Renal pelvis (tissue), 4 donors: Measurements from ENCODE around the gene GRM4. TPM values are rescaled to one million over a fixed set of nuclear protein-coding genes. Genes with fewer than 3 reads are reported as not detected.

Experiments
- DNase-seq: peaks from one replicate; pipeline ENCODE4 v3.0.0-alpha.2; 2013
- polyA plus RNA-seq, 3 donors: library from polyadenylated mRNA; unstranded; fragments of 120-200 nt; gene quantifications; one replicate each; pipeline ENCODE4 v1.2.1, GENCODE V29; 2013; ENCODE audit not compliant: insufficient read length in 3 of 3

The GRM4 gene
- polyA plus RNA-seq, 3 donors: 0.57 to 0.69 (median 0.59) TPM

DNA sequence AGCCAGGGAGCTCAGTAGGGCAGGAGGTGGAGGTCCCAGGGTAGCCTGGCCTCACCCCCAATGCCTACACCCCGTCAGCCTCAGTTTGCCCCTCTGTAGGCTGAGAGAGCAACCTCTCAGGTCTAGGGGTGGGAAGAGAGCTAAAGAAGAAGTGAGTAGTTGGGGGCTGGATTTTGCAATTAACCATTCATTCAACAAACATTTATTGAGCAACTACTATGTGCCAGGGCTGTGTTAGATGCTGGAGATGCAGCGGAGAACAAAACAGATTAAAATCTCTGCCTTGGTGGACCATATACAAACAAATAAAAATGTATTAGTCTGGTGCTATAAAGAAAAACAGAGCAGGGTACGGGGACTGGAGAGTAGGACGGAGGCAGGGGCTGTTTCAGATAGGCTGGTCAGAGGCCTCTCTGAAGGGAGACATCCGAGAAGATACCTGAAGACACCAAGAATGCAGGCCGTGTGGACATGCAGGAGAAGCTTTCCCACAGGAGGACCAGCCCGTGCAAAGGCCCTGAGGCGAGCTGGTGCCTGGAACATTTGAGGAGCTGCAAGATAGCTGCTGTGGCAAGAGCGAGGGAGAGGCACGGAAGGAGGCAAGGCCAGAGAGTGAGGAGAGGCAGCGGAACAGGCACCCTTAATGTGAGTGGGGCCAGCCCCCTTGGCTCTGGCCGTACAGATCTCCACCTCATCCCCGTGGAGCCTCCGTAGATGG lies 60.3 kb downstream of the GRM4 start:
- no peak for DNase-seq

DNA sequence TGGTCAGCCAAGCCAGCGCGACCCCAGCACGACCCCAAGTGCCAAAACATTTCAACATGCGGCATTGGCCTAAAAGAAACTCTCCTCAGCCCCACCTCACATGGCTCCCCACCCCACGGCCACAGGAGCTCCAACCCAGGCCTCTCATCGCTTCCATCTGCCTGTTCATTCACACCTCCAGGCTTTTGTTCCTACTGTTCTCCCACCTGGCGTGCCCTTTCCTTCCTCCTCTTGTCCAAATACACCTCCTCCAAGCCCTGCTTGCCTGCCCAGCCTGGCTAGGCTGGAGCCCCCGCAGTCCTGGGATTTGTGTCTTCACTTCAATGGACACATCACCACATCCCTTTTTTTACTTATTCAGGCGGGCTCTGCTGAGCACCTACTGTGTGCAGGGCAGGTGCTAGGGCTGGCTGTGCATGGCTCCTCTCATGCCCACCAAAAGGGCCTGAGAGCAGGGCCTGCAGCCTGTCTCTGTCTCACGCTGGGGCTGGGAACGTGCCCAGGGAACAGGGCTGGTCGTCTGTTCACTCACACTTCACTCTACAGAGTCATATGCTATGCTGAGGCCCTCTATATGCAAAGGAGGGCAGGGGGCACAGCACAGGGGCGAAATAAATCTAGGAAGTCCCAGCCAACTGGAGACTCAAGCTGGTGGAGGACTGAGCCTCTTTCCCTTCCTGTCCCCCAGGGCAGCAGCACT lies 61.1 kb downstream of the GRM4 start:
- no peak for DNase-seq

DNA sequence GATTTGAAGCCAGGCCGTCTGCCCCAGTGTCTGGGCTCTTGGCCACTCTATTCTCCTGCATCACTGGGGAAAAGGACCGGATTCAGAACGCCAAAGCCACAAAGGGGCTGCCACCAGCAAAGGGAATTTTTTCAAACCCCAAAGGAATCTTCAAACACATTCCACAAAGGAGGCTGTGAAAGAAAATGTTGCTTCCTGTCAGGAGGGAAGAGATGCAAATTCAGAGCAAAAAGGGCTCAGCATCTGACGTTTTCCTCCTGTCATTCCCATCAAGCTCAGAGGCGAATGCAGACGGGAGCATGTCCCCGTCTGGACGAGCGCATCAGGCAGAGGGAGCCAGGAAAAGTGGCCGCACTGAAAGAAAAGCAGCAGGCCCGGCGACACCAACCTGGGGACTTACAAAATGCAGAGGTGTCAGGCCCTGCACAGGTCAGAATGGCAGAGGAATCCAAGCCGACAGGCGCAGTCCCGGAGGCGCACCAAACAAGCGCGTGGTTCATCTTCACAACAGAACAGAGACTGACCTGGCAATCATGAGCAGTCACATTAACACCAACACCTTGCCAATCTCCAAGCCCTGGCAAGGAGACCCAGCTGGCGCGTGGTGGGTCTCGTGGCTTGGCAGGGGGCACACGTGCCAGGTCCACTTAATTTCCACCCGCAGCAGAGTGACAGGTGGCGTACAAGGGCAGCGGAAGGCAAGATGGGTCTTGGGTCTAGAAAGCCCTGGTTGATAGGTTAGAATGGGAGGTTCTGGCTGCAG lies 62.8 kb downstream of the GRM4 start:
- no peak for DNase-seq

DNA sequence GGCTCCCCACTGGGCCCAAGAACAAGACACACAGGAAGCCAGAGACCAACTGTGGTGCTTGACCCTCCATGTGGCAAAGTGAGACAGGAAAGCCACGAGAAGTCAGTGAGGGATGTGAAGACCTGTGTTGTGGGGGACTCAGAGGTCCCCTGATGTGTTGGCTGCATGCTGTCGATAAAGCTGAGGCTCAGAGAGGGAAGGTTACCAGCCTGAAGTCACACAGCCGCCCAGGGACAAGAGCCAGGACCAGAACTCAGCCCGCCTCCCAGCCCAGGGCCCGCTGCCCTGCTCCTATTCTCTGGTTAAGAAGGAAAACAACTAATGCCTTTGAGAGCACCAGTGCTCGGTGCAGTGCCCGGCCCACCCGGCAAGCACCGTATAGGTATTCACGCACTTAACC lies 63.5 kb downstream of the GRM4 start:
- no peak for DNase-seq

DNA sequence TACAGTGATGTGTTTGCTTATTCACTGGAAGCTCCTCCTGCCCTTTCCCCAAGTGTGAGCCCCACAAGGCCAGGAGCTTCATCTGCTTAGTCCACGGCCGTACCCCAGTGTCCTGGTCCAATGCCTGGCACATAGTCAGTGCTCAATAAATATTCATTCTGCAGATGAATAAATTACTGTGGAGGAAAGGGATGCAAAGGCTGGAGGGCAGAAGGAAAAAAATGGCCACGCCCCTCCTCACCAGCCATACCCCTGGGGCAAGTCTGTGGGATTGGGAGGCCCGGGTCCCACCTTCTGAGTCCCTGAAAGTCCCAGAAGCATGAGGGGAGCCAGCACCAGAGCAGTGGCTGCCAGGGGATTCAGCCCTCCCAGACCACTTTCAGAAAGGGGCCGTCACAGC lies 65.5 kb downstream of the GRM4 start:
- DNase-seq: no peak

DNA sequence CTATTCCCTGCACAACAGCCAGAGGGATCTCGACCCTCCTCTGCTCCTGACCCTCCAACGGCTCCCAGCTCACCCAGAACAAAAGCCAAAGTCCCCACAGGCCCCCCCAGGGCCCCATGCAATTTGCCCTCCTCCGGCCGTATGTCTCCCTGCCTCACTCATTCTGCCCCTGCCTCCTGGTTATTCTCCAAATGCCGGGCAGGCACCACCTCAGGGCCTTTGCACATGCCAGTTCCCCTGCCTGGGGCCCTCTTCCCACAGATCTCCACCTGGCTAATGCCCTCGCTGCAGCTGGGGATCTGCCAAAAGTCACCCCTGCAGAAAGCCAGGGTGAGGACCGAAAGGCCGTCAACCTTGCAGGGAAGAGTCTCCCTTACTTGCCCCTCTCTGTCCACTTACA lies 66.0 kb downstream of the GRM4 start:
- DNase-seq: no peak

DNA sequence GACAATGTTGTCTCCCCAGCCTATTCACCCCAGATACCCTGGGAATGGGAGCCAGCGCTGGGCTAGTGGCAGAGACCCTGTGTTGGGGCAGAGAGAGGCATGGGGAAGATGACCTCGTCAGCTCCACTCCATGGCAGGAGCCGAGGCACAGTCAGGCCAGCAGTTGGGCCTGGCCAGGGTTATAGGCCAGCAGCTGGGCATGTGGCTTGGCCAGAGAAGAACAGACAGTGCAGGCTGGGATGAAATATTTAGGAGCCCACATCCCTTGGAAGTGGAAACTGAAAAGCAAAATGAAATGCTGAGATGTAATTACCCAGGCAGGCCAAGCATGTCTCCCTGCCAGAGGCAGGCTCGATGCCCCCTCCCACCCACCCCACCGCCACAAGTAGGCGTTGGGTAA lies 70.0 kb downstream of the GRM4 start:
- DNase-seq: no peak

DNA sequence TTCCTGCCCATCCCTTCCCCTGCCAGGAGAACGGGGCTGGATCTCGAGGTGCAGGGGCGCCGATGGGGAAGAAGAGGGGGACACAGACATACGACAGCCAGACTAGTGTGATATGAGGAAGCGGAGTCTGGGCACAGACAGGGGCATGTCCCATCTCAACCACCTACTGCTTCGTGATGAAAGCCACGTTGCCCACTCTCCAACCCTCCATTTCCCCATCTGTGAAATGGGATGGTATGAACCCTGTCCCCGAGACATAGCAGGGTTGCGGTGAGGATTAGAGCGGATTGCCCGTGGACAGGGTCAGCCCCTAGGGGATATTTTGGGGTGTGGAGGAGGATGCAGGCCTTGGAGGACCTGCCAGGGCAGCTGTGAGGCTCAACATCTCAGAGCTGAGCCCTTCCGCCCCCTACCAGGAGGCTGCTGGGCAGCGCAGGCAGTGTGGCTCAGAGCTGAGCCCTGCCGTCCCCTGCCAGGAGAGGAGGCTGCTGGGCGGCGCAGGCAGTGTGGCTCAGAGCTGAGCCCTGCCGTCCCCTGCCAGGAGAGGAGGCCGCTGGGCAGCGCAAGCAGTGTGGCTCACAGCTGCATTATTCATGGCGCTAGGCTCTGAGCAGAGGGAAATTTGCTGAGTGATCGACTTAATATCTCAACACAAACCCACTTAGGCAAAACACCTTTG lies 71.7 kb downstream of the GRM4 start:
- no peak for DNase-seq

DNA sequence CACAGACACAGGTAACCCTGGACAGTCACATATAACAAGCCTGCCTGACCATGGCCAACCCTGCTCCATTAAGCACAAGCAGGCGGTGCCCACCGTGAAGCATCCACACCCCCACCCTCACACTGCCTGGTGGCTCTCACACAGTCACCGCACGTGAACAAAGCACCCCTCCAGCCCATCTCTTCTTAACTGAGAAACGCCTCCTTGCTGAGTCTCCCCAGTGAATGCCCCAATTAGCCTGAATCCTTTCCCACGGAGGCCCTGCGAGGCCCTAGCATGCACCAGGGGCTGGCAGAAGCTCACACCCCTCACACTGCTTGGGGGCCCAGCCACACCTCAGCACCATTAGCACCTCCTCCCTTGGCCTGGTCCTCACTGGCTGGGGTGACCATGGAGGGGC lies 72.3 kb downstream of the GRM4 start:
- DNase-seq: no peak

DNA sequence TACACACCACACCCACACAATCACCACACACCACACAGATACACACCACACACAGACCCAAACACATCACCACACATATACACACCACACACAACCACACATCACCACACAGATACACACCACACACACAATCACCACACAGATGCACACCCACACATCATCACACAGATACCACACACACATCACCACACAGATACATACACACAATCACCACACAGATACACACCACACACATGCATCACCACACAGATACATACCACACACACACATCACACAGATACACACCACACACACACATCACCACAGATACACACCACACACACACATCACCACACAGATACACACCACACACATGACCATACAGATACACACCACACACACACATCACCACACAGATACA lies 73.2 kb downstream of the GRM4 start:
- DNase-seq: no peak

DNA sequence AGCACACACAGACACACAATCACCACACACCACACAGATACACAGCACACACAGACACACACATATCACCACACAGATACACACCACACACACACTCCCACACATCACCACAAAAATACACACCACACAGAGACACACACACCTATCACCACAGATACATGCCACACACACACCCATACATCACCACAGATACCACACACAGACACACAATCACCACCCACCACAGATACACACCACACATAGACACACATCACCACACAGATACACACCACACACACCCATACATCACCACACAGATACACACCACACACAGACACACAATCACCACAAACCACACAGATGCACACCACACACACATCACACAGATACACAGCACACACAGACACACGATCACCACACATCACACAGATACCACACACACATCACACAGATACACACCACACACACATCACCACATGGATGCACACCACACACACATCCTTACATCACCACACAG lies 74.0 kb downstream of the GRM4 start:
- DNase-seq: no peak

DNA sequence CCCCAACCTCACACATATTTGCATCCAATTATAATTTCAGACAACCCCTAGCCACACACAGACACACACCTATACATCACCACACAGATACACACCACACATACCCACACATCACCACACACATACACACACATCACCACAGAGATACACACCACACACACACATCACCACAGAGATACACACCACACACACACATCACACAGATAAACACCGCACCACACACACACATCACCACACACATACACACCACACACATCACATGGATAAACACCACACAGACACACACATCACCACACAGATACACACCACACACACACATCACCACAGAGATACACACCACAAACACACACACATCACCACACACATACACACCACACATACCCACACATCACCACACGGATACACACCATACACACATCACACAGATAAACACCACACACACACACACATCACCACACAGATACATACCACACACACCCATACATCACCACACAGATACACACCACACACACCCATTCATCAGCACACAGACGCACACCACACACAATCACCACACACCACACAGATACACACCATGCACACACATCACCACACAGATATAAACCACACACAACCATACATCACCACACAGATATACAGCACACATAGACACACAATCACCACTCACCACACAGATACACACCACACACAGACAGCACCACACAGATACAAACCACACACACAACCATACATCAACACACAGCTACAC lies 74.6 kb downstream of the GRM4 start:
- DNase-seq: no peak

DNA sequence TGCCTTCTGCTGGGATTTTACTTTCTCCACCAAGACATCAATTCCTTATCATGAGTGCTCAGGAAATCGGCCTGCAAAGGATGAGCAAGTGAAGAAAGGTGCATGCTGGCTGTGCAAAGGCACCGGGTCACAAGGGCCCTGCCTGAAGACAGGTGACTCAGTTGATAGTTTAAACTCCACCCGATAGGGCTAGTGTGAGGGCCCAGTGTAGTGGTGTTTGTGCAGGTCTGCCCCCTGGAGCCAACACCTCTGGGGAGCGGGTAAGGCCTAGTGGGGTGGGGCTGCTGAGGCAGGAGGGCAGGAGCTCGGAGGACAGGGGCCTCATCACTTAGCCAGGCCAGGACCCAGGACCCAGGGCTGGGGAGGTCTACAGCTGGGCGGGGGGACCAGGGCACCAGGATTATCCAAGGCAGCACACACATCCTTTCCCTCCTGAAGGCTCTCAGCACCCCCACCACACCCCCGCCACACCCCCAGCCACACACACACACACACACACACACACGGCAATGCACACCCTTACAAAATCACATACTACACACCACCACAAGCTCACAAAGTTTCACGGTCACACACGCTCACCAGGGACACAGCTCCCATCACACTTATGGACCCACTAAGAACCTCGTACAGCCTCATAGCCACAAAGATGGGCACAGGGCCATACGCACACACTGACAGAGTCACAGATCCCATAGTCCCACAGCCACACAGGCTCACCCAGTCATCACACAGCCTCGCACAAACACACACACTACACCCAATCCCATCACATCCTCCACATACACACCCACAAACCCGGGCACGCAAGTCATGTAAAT lies 75.4 kb downstream of the GRM4 start:
- no peak for DNase-seq

DNA sequence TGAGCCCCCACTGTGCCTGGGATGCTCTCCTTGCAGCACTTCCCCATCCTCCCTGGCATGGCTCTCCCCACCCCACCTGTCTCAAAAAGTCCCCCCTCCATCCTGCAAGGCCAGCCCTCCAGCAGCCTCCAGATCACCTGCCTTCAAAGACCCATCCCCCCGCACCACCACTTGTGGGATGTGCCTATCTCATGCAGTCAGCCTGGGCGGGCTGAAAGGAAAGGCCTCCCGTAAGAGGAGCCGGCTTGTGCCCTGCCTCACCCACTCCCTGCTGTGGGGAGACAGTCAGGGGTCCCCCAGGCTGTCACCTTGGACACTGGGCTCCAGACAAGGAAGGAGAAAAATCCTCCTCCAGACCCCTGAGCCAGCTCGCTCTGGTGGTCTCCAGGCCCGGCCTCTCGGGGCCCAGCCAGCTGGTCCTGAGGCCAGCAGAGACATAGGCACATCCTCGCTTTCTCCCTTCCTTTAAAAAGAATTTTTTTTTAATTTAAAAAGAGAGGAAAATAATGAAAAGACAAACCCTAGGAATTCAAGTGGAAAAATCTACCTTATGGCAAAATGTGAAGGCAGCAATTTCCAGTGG lies 77.3 kb downstream of the GRM4 start:
- no peak for DNase-seq

DNA sequence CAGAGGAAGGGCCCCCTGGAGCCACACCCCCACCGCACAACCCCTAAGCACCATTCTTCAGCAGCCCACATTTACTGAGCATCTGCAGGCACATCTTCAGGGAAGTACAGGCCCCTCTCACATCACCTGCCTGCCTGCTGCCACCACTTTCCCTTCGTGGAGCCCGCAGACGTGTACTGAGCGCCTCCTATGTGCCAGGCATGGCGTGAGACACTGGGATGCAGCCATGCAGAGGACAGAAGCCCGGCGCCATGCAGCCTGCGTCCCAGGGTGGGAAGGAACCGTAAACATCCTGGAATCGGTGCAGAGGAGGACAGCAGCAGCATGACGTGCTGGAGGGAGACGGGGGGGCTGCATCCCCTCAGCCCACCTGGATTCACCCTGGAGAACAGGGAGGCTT lies 78.1 kb downstream of the GRM4 start:
- no peak for DNase-seq

DNA sequence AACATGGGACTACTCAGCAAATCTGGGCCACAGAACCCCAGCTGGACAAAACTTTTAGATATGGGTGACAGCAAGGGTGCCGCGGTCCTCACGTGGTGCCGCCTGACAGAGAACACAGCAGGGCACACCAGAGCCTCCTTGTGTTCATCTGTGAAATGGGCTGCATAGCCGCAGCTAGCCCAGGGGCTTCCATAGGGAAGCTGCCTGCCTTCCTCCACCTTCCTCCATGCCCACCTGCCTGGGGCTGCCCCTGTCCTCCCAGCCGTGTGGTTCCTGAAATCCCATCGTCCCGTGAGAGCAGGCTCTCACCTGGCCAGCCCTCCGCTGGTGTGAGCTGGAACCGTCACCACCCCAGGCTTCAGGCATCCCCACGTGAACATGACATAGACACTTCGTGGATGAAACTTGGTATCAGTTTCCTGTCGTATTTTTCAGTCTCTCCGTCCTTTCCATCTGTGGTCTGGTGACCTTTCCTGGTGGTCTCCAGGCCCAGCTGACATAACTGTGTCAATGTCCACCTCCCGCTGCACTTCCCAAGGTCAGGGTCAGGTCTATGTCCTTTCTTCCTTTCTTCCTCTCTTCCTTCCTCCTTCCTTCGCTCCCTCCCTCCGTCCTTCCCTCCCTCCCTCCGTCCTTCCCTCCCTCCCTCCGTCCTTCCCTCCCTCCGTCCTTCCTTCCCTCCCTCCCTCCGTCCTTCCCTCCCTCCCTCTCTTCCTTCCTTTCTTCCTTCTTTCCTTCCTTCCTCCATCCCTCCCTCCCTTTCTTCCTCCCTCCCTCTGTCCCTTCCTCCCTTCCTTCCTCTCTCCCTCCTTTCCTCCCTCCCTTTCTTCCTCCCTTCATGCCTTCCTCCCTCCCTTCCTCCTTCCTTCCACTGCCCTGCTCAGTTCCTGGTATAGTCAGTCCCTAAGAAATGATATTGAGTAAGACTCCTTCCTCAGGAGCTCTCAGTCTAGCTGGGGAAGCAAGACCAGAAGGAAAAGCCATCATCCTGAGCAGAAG lies 78.8 kb downstream of the GRM4 start:
- no peak for DNase-seq

DNA sequence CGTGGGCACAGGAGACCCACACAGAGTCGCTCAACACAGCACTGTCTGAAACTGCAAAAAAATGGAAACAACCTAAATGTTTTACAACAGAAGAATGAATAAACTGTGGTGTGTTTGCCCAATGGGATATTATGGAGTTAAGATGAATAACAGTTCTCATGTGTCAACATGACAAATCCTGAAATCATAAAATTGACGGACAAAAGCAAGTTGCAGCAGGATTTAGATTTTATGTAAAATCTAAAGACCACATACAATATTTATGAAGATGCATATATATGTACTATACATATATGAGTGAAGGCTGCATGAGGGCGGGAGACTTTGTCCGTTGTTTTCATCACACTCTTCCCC lies 79.7 kb downstream of the GRM4 start:
- no peak for DNase-seq

DNA sequence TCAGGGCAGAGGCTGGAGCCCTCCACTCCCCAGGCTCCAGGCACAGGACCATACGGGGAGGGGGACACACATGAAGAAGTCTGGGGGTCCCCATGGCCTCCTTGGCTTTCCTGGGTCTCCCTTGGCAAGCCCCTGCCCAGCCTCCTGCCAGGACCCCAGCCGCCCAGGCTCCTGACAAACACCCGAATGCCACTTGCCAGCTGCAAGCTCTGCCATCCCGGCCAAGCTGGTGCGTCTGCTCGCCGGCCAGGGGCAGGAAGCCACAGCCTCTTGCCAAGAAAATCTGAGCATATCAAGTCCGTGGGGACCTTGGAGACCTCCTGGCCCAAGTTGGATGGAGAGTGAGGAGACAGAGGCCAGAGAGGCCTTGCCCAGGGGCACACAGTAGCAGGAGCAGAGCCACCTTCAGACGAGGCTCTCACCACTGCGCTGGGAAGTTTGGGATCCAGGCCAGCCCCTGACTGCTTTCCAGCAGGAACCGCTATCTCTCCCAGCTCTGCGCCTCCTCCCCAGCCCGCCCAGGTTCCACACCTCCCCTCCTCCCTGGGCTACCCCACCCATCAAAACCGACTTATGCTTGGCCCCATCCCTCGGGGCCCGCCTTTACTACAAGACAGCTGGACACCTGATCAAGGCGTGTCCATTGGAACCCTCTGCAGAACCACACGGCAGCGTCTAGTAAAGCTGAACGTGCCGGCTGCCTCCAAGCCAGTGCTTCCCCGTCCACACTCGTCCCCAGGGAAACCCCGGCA lies 80.2 kb downstream of the GRM4 start:
- DNase-seq: no peak
